K562 (cell line): ENCODE results near the gene GREB1. TPM values are rescaled to one million over a fixed set of nuclear protein-coding genes. Genes with fewer than 3 reads are reported as not detected.

Experiments used
- ATAC-seq: fragments of 200-7000 bp; cut with Tn5 transposase; 3 replicates; pipeline ENCODE4 v1.9.1; 2020; ENCODE audit warnings: moderate library complexity
- BruUV-seq: library from RNA; stranded (reverse); fragments of 400-500 nt; replicated peaks from 2 replicates; lab custom pipeline; 2021; lab: Mats Ljungman, UMichigan
- CTCF ChIA-PET: fragments of 300-600 bp; formaldehyde crosslinking; extraction: SDS; loops from one replicate; lab custom pipeline; 2021; ENCODE audit warnings: low intra/inter-chr PET ratio; lab: Yijun Ruan, JAX
- POLR2A ChIA-PET: fragments of 300-600, 350-650 bp; sonication (Branson Sonifier 250); formaldehyde crosslinking; extraction: SDS; loops from one replicate; lab custom pipeline; 2021; ENCODE audit warnings: antibody characterized with exemption, inconsistent platforms; lab: Yijun Ruan, JAX
- DNase-seq, 4 experiments: peaks; one replicate each; pipeline versions ENCODE4 v3.0.0 to v3.0.0-alpha.2; 2011 to 2018; ENCODE audit warnings: low spot score in 3 of 4, mixed read lengths in 3 of 4; ENCODE audit errors: extremely low read depth in 1 of 4
- FAIRE-seq: peaks from 2 replicates; lab custom pipeline; 2011; peaks lifted over from hg19 to GRCh38; lab: Jason Lieb, UNC
- H2AFZ ChIP-seq: 2 replicates; pipeline ENCODE4 v1.6.0; 2011; ENCODE audit warnings: low read depth, low read length, control low read depth, inconsistent platforms
- H3K27ac ChIP-seq: fragments of 200-600 bp; 3 replicates; pipeline ENCODE4 v1.8.0; 2011; ENCODE audit warnings: low read depth, mild to moderate bottlenecking, control low read depth, inconsistent platforms, low read length, moderate library complexity, mixed read lengths; ENCODE audit errors: extremely low read depth
- H3K27me3 ChIP-seq, 2 experiments: fragments of 300-600 bp in 1 of 2; 2 replicates in 1 of 2; 3 replicates in 1 of 2; pipeline versions ENCODE4 v1.6.0 to v1.8.0; 2011; ENCODE audit warnings: inconsistent platforms in 2 of 2, low read length in 2 of 2, mild to moderate bottlenecking in 1 of 2, mixed read lengths in 1 of 2, moderate library complexity in 1 of 2; ENCODE audit not compliant: control insufficient read depth in 2 of 2, insufficient read depth in 2 of 2
- H3K36me3 ChIP-seq: fragments of 300-600 bp; 3 replicates; pipeline ENCODE4 v1.8.0; 2011; ENCODE audit warnings: mild to moderate bottlenecking, low read length, inconsistent platforms; ENCODE audit not compliant: control insufficient read depth, insufficient read depth
- H3K4me1 ChIP-seq, 2 experiments: fragments of 200-600 bp in 1 of 2; replicated peaks in 1 of 2; 2 replicates in 1 of 2; 3 replicates in 1 of 2; pipeline versions ENCODE4 v1.5.1 to v1.8.0; 2011; ENCODE audit warnings: inconsistent platforms in 2 of 2, low read length in 2 of 2, mild to moderate bottlenecking in 1 of 2, mixed read lengths in 1 of 2, moderate library complexity in 1 of 2; ENCODE audit not compliant: control insufficient read depth in 2 of 2, insufficient read depth in 2 of 2
- H3K4me2 ChIP-seq: 2 replicates; pipeline ENCODE4 v1.6.1; 2011; ENCODE audit warnings: low read length, control low read depth, inconsistent platforms, mixed read lengths; ENCODE audit not compliant: insufficient read depth
- H3K4me3 ChIP-seq: fragments of 200-600 bp; sonication (generic), shearing (Covaris generic); 2 replicates; pipeline ENCODE4 v1.5.1; 2016; ENCODE audit warnings: control low read depth, inconsistent platforms
- H3K79me2 ChIP-seq: fragments of 200-600 bp; 3 replicates; pipeline ENCODE4 v1.8.0; 2011; ENCODE audit warnings: low read length, inconsistent platforms; ENCODE audit not compliant: control insufficient read depth, insufficient read depth
- H3K9ac ChIP-seq, 2 experiments: 2 replicates each; pipeline versions ENCODE4 v1.6.0 to v1.6.1; 2011; ENCODE audit warnings: low read depth in 2 of 2, low read length in 2 of 2, control low read depth in 1 of 2, inconsistent platforms in 1 of 2, mild to moderate bottlenecking in 1 of 2, mixed read lengths in 1 of 2; ENCODE audit not compliant: insufficient read depth in 1 of 2
- H3K9me1 ChIP-seq: one replicate; pipeline ENCODE4 v1.6.0; 2011; ENCODE audit warnings: inconsistent platforms, mild to moderate bottlenecking, low read length, moderate library complexity; ENCODE audit not compliant: control insufficient read depth, insufficient read depth
- H3K9me3 ChIP-seq: replicated peaks from 2 replicates; pipeline ENCODE4 v1.5.1; 2011; ENCODE audit warnings: low read depth, low read length, inconsistent platforms; ENCODE audit not compliant: control insufficient read depth, insufficient read depth
- H4K20me1 ChIP-seq: replicated peaks from 2 replicates; pipeline ENCODE4 v1.6.1; 2011; ENCODE audit warnings: low read length, inconsistent platforms, mixed read lengths; ENCODE audit not compliant: control insufficient read depth, insufficient read depth
- CBFA2T3 ChIP-seq: fragments of 450-650 bp; IDR thresholded peaks from 2 replicates; pipeline ENCODE4 v1.6.1; 2017
- ETV5 ChIP-seq: sonication (generic); formaldehyde crosslinking; IDR thresholded peaks from 2 replicates; pipeline ENCODE4 v1.4.0; 2020; ENCODE audit warnings: low read depth, mild to moderate bottlenecking, missing genetic modification reagents
- FOXJ2 ChIP-seq: fragments of 200-800 bp; sonication (Bioruptor generic); IDR thresholded peaks from 2 replicates; pipeline ENCODE4 v1.6.1; 2016; ENCODE audit warnings: missing genetic modification characterization, missing compliant biosample characterization
- LCOR ChIP-seq: sonication (generic); formaldehyde crosslinking; IDR thresholded peaks from 2 replicates; pipeline ENCODE4 v1.8.0; 2022; ENCODE audit warnings: mild to moderate bottlenecking, missing genetic modification reagents
- RAD51 ChIP-seq: fragments of 450-650 bp; IDR thresholded peaks from 2 replicates; pipeline ENCODE4 v1.7.1; 2016; ENCODE audit warnings: low read depth, mild to moderate bottlenecking, borderline replicate concordance
- THRAP3 ChIP-seq: fragments of 450-650 bp; IDR thresholded peaks from 2 replicates; pipeline ENCODE4 v1.6.1; 2016; ENCODE audit warnings: mild to moderate bottlenecking, inconsistent platforms, borderline replicate concordance
- ZBTB5 ChIP-seq: fragments of 450-650 bp; IDR thresholded peaks from 2 replicates; pipeline ENCODE4 v1.6.1; 2017; ENCODE audit warnings: antibody characterized with exemption
- ZNF24 ChIP-seq: fragments of 450-650 bp; IDR thresholded peaks from 2 replicates; pipeline ENCODE4 v1.6.1; 2016
- WGBS: fragments of 100-300 bp; shearing (Covaris generic); methylation state at CpG from one replicate; pipeline ENCODE4 v1.1.6; 2016; ENCODE audit warnings: low coverage, mixed read lengths; ENCODE audit not compliant: insufficient coverage; ENCODE audit errors: missing lambda C conversion rate; 5-methylcytosine and 5-hydroxymethylcytosine counted together
- in situ Hi-C: fragments of 300-500 bp; cut with MboI; formaldehyde crosslinking; loops from 4 replicates; pipeline ENCODE4 v1.15.0; 2018; ENCODE audit warnings: inconsistent platforms, mixed read lengths
- intact Hi-C: fragments of 100-400 bp; cut with micrococcal nuclease; formaldehyde crosslinking; loops from 2 replicates; pipeline ENCODE4 v1.14.2; 2022
- polyA plus RNA-seq, 8 experiments: library from polyadenylated mRNA; depleted of rRNA in 4 of 8; stranded (reverse) in 5 of 8; unstranded in 3 of 8; fragments of >200 nt; fragmentation: Nextera tagmentation in 2 of 8; fragmentation: Illumina TruSeq in 1 of 8; extraction: Ambion mirVana in 2 of 8; extraction: Trizol in 1 of 8; gene quantifications; 2 replicates each; pipeline versions ENCODE4 v1.2.1 to v1.2.3, GENCODE V29; 2011 to 2014; ENCODE audit warnings: inconsistent platforms in 1 of 8, missing spikeins in 1 of 8
- total RNA-seq, 7 experiments: library from RNA; depleted of rRNA in 6 of 7; stranded (reverse); fragments of >200 nt in 6 of 7; fragmentation: Illumina TruSeq in 2 of 7; extraction: Trizol in 2 of 7; gene quantifications; 2 replicates each; pipeline versions ENCODE4 v1.2.1 to v1.2.3, GENCODE V29; 2011 to 2021; ENCODE audit warnings: low replicate concordance in 1 of 7

GREB1 gene
- total and polyA plus RNA-seq, 9 of the 15 experiments (the other 6 are each of a cell fraction or from before 2014, with no cell fraction given): 0.04 to 0.86 (median 0.10) TPM; not detected in 1

GRCh38 chr2:11685906-11686470, 152.1 kb downstream of the GREB1 start (continued):
- TF ChIP-seq ZBTB5: no peak
- no peak for TF ChIP-seq LCOR (CRISPR knock-in tag)
- no peak for TF ChIP-seq FOXJ2 (tag)

DNA sequence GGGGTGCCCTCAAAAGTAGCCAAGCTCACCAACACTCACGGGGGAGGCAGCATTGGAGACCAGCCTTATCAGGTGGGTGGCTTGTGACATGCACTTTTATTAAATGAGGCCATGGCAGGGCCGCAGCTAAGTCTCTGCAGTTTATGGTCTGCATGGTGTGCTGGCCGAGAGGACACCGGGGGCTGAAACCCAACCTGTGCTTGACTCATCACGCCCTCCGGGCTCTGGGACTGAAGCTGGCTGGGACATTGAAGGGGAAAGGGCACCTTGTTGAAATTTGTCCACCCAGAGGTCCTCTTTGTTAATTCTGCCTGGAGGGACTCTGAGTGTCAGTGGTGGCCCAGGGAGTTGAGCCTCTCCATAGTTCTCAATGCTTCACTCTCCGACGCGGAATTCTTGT, 153.9 kb downstream of the GREB1 start:
- FAIRE-seq (no peak), DNase-seq (no peak), ATAC-seq (no peak)
- intact Hi-C loops: loop anchor here (1.0 to 2.0 kb wide), 2 partner anchors 57 to 92 kb away; no protein-coding TSS in a partner anchor
- no peak for TF ChIP-seq RAD51
- TF ChIP-seq ZNF24: no peak
- TF ChIP-seq CBFA2T3: no peak
- TF ChIP-seq ETV5 (CRISPR knock-in tag): no peak
- TF ChIP-seq THRAP3: no peak
- no peaks in the 10 kb centered on the region for H3K79me2 ChIP-seq
- ChIA-PET CTCF (interaction anchor here (0.7 to 2.5 kb wide), 3 partner anchors 89 to 857 kb away, joined by 3 to 31 read pairs (median 4); no protein-coding TSS in a partner anchor), POLR2A (interaction anchor here (0.6 to 1.0 kb wide), 2 partner anchors 11 to 116 kb away, joined by 3 read pairs; no protein-coding TSS in a partner anchor)
- H3K36me3 ChIP-seq: no peaks in the 10 kb centered on the region
- H4K20me1 ChIP-seq: no peaks in the 10 kb centered on the region; the same call in 1 of the 2 replicates
- BruUV-seq: no TSS peak
- H3K27ac ChIP-seq: no peak overlapping the region
- H3K9ac ChIP-seq: 0 out of 4 replicates have a peak overlapping the region, but pooled peaks of 1 of the 2 experiments have one; percentile 49
- H3K27me3 ChIP-seq: peaks cover 10 to 33% of the 10 kb centered on the region in 2 experiments; a peak in 3 of 5 replicates
- H2AFZ ChIP-seq: 0 out of 2 replicates have a peak overlapping the region, but pooled peaks have one; percentile 81
- in situ Hi-C loops: no loop called here
- peaks cover 0 to 6% of the 10 kb centered on the region in 2 experiments; a peak in 3 of 5 replicates for H3K4me1 ChIP-seq
- H3K4me3 ChIP-seq: no peak overlapping the region
- WGBS: 39% methylated on average over 9 of the region's 9 CpGs
- H3K4me2 ChIP-seq: no peak overlapping the region
- no peaks in the 10 kb centered on the region for H3K9me1 ChIP-seq
- no peaks in the 10 kb centered on the region for H3K9me3 ChIP-seq
